Motor neuron (in vitro differentiated cells): Measurements from ENCODE around the gene PRKCE. TPM values are rescaled to one million over a fixed set of nuclear protein-coding genes. Genes with fewer than 3 reads are reported as not detected.

Source experiments
- ATAC-seq, 8 experiments: fragments of 200-7000 bp; cut with Tn5 transposase; replicated peaks in 6 of 8; 2 replicates each; pipeline ENCODE4 v1.8.0; 2021; ENCODE audit warnings: mild to moderate bottlenecking in 8 of 8, moderate library complexity in 8 of 8
- H3K27ac ChIP-seq, 2 donors: fragments of 250-450 bp; sonication (Bioruptor Pico); 2 replicates each; pipeline ENCODE4 v1.9.0; 2021; ENCODE audit warnings: antibody characterized with exemption in 2 of 2, mild to moderate bottlenecking in 2 of 2, moderate library complexity in 1 of 2
- H3K4me1 ChIP-seq, 2 donors: fragments of 250-450 bp; sonication (Bioruptor Pico); replicated peaks in 1 of 2; 2 replicates each; pipeline ENCODE4 v1.6.1; 2021; ENCODE audit warnings: antibody characterized with exemption in 2 of 2, mild to moderate bottlenecking in 2 of 2, moderate library complexity in 1 of 2
- H3K4me3 ChIP-seq, 5 donors: fragments of 250-450 bp; sonication (Bioruptor Pico); 2 replicates each; pipeline ENCODE4 v1.9.0; 2021; ENCODE audit warnings: antibody characterized with exemption in 5 of 5, mild to moderate bottlenecking in 5 of 5, moderate library complexity in 4 of 5
- WGBS, 10 experiments: fragments of 450-650 bp; shearing (Covaris generic); methylation state at CpG; one replicate each; pipeline ENCODE4 v1.0.0; 2022; 5-methylcytosine and 5-hydroxymethylcytosine counted together
- in situ Hi-C, 9 experiments: fragments of 400-800 bp; cut with MboI; loops; one replicate each; pipeline ENCODE4 v1.15.0; 2021; ENCODE audit warnings: low sequenced_read_pairs in 9 of 9, low pct_unique_long_range_greater_than_20kb in 2 of 9; ENCODE audit not compliant: unreplicated experiment in 9 of 9
- total RNA-seq, 8 experiments: library from RNA; unstranded; fragments of 300-600 nt; gene quantifications; 2 replicates each; pipeline versions ENCODE4 v1.2.3 to v1.2.4, GENCODE V29; 2022

PRKCE gene
- total RNA-seq, 8 experiments from 2014 or later = 7.3 to 23.0 (median 14.7) TPM

DNA sequence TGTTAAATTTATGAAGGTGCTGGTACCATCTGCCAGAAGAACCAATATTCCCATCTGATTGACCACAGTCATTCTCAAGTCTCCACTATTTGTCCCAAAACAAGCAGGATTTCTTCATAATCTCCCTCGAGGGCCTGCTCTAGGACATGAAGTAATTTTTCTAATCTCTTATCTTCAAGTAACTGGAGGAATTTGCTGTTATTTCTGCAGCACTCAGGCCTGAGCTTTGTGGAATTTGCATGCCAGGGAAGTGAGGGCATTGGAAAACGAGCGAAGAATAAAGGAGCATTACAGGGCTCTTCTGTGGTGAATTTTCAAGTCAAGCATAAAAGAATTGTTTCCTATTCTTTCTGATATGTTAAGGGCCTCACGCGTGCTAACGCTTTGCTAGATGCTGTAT, 484.5 kb downstream of the PRKCE start:
- peak in 4 of 8 experiments; percentile 21 to 52 (median 36) for ATAC-seq
- no peak overlapping the region for H3K27ac ChIP-seq
- 55 to 97% (median 78%) methylated on average over 2 to 6 of the region's 6 CpGs; no CpG with 5 or more reads in 2 of the 10 experiments for WGBS, 10 experiments
- in situ Hi-C loops = no loop called here
- no peak overlapping the region for H3K4me3 ChIP-seq
- peaks cover 0 to 4% of the 10 kb centered on the region in 2 donors for H3K4me1 ChIP-seq

DNA sequence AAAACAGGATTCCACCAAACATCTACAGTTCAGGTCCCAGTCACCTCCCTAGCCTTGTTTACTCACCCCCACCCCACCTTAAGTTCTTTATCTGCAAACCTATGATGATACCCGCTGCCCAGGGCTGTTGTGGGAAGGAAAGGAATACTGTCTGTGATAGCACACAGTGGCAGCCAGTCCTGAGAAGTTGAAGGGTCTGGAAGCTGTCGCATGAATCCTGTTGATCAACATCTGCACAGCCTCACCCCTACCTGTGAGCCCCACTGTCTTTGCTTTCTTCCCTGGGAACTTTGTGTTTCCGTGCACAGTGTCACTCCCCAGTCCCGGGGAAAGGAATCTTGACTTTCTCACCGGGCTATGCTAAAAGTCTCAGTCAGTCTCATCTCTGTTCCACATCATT, 485.0 kb downstream of the PRKCE start:
- ATAC-seq = no peak
- 83 to 100% (median 96%) methylated on average over 1 to 5 of the region's 5 CpGs; no CpG with 5 or more reads in 4 of the 10 experiments for WGBS, 10 experiments
- in situ Hi-C loops = no loop called here
- Histone ChIP-seq H3K4me1 (peaks cover 0 to 4% of the 10 kb centered on the region in 2 donors), H3K27ac (no peak overlapping the region), H3K4me3 (no peak overlapping the region)

DNA sequence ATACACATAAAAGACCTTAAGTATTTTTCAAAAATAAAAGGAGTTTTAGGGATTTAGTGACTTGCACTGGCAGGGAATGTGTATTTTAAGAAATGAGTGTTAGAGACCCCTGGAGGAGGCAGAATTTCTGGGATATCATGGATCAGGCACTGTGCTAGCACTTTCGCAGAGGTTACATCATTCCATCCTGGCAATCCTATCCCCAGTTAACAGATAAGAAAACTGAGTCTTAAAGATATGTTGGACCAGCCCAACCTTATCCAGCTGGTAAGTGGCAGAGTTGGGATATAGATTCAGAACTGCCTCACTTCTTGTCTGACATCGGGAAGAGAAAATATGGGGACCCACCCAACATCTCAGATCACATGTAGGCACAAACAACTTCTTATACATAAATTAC, 485.5 kb downstream of the PRKCE start:
- Histone ChIP-seq H3K4me1 (peaks cover 0 to 4% of the 10 kb centered on the region in 2 donors), H3K4me3 (no peak overlapping the region), H3K27ac (no peak overlapping the region)
- in situ Hi-C loops = no loop called here
- WGBS, 10 experiments = 58 to 100% (median 100%) methylated on average over 1 to 2 of the region's 2 CpGs; no CpG with 5 or more reads in 3 of the 10 experiments
- ATAC-seq = no peak

DNA sequence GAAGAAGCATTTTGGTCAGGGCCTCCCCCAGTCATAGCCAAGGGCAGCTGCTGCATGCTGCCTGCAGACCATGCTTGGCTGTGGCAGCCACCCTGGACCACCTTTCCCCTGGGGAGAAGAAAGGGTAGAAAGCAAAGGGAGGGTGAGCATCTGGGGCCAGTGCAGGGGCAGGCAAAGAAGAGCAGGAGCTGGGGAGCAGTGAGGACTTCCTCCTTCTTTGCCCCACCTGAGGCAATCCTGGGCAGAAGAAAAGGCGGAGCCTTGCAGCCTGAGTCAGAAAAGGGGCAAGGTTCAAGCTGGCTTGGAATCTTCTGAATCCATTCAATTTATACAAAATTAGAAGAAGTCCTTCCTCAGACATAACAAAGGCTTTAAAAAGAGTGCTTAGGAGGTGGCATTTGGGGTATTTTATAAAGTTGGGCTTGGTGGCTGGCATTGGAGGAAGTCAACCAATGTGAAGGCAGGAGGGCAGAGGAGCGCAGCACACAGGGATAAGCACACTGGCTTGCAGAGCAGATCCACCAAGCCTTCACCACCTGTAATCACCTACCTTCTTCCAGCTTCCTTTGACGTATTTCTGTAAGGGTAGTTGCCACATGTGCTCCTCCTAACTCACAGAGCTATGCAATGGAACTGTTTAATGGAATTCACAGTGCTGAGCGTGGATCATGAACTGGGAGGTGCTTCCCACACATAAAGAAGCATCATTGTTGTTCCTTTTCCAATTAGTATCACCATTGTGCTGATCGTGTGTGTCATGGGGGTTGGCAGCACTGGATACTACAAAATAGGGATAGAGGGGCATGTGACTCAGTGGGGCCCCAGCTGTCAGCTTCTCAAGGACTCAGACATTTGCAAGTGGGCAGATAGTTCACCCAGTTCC, 491.3 kb downstream of the PRKCE start:
- H3K4me3 ChIP-seq = no peak overlapping the region
- no peaks in the 10 kb centered on the region for H3K4me1 ChIP-seq
- 43 to 94% (median 70%) methylated on average over 2 to 5 of the region's 5 CpGs; no CpG with 5 or more reads in 3 of the 10 experiments for WGBS, 10 experiments
- in situ Hi-C loops = no loop called here
- peak in 3 of 8 experiments; percentile 40 to 63 (median 47) for ATAC-seq
- H3K27ac ChIP-seq = no peak overlapping the region

DNA sequence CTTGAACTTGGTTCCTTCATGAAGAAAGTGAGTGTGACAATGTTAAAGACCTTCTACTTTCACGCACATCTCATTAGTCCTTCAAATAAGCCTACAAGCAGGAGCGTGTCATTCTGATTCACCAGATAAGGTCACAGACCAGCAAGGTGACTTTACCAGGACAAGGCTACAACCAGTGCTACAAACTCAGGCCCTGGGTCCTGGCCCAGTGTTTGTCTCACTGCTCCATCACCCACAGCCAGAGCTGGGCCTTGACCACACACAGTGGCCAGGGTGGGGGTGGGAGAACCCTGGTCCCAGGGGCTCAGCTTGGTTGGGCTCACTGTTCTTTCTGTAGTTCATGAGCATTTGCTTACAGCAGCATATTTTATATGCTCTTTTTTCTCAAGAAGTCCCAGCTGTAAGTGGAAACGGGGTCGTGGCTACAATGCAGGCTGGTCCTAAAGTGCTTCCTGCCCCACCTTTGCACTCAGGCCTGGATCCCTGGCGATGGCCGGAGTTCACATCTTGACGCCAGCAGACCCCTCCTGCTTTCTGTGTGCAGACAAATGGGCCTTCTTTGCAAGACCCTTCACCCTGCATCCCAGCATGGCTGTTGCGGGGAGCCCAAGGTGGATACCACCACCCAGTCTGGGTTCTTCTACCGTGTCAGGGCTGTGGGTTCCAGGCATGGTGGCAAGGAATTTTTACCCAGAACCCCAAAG, 492.1 kb downstream of the PRKCE start:
- ATAC-seq = no peak
- in situ Hi-C loops = no loop called here
- no peak overlapping the region for H3K4me3 ChIP-seq
- H3K27ac ChIP-seq = no peak overlapping the region
- WGBS, 10 experiments = 83 to 100% (median 100%) methylated on average over 1 to 8 of the region's 9 CpGs; no CpG with 5 or more reads in 4 of the 10 experiments
- no peaks in the 10 kb centered on the region for H3K4me1 ChIP-seq

DNA sequence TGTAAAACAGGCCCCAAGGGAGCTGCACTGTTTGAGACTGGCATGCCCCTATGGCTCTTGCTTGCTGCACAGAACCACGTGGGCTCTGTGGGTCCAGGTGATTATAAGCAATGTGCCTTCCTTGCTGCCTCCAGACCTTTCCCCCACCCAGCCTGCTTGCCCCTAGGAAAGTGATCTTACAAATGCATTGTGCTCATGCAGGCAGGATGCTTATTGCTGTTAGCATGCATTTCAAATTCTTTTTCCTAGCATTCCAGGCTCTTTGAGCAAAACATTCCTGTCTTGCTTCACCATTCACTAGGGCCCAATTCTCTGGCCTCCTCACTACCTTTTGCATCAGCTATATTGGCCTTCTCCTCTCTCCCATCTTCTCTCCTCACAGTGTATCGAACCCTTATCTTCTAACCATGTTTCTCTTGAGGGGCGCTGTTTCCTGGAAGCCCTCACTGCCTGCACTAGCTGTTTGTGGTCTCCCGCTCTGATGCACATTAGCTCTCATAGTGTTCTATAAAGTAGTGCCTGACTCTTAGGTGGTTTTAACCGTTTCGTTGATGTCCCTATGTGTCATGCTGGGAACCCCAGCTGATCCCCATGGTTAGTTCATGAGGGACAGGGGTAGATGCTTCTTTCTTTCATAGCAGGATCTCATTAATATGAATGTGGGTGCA, 492.8 kb downstream of the PRKCE start:
- Histone ChIP-seq H3K4me1 (no peaks in the 10 kb centered on the region), H3K27ac (no peak overlapping the region), H3K4me3 (no peak overlapping the region)
- in situ Hi-C loops = no loop called here
- no peak for ATAC-seq
- WGBS, 10 experiments = 76 to 100% (median 89%) methylated on average over 1 to 5 of the region's 6 CpGs; no CpG with 5 or more reads in 3 of the 10 experiments

DNA sequence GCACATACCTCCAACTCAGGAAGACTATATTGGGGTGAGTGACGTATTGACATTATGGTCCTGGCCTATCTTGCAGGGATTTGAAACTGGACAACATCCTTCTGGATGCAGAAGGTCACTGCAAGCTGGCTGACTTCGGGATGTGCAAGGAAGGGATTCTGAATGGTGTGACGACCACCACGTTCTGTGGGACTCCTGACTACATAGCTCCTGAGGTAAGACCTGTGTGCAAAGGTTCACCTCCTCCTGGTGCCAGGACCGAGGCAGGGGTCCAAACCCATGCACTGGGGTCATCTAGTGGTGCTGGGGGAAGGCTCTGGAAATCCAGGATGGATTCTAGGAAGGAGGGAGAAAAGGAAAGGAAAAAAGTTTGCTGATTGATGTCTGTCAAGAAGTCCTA, 493.5 kb downstream of the PRKCE start:
- in situ Hi-C loops = no loop called here
- 80 to 100% (median 86%) methylated on average over 1 to 5 of the region's 5 CpGs; no CpG with 5 or more reads in 4 of the 10 experiments for whole genome bisulfite sequencing, 10 experiments
- Histone ChIP-seq H3K27ac (no peak overlapping the region), H3K4me3 (no peak overlapping the region), H3K4me1 (no peaks in the 10 kb centered on the region)
- ATAC-seq = no peak

DNA sequence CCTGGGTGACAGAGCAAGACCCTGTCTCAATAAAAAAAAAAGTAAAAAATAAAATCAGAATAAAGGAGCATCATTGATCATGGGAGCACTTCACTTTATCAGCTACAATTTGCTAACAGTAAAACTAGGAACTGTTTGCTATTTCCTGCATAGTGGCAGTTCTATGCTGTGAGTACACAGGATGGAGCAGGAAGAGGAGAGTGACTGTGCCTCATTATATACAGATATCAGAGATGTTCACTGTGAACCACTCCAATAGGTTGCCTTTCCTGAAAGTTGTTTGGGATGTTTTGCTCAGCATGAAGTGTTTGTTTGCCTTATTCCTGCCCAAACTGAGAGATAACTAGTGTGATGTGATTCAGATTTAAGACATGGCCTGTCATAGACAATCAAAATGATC, 494.4 kb downstream of the PRKCE start:
- ATAC-seq = no peak
- in situ Hi-C loops = no loop called here
- H3K4me3 ChIP-seq = no peak overlapping the region
- H3K4me1 ChIP-seq = no peaks in the 10 kb centered on the region
- no peak overlapping the region for H3K27ac ChIP-seq

DNA sequence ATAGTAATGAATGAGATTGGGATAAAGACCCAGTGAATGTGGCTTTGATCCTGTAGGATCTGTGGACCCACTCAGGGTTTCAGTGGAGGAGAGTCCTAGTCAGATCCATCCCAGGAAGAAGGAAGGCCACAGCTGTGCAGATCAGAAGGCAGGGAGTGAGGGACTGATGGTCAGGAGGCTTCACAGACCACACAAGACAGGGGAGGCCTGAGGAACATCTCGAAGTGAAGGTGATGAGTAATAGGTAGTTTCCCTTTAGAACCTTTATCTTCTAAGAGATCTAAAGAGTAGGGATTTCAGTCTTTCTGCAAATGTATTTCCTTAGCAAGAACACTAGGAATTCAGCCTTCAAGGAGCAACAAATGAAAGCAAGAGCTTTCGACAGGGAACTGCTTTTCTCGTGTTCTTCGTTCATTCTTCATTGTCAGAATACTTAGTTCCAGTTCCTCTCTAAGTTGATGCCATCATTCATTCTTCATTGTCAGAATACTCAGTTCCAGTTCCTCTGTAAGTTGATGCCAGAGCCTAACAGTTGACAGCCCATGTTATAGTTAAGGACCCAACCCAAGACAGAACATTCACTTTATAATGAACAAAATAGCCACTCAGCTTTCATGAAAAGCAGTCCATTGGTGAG, 495.5 kb downstream of the PRKCE start:
- no peak overlapping the region for H3K4me3 ChIP-seq
- 81 to 100% (median 92%) methylated on average over 1 to 4 of the region's 4 CpGs; no CpG with 5 or more reads in 1 of the 10 experiments for WGBS, 10 experiments
- H3K27ac ChIP-seq = no peak overlapping the region
- in situ Hi-C loops = no loop called here
- no peaks in the 10 kb centered on the region for H3K4me1 ChIP-seq
- no peak for ATAC-seq

DNA sequence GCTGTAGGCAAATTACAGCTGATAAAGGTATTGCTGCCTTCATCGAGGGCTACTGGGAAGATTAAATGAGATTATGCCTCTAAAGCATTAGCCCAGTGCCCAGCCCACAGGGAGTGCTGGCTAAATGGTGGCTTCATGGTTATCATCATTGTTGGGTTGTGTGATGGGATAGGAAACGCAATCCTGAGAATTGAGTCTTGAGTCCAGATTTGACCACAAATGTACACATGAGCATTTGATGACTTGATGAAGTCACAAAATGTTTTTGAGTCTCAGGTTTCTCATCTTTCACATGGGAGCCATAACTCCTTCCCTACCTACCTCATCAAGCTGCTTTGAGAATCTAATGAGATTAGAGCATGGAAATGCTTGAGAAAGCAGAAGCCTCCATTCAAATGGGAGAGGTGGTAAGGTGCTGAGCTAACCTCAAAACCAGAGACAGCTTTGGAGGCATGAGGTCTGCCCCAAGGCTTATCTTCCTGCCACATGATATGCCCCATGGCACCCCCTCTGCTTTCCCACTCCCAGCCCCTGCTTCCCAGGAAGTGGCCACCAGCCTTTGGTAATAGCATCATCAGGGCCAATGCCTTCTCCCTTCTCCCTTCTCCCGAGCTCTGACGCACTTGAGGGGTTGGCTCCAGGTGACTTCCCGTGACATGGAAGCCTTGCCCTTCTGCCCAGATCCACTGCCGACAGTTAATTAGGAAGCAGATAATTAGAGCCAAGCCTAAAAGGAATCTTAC, 496.3 kb downstream of the PRKCE start:
- in situ Hi-C loops = no loop called here
- Histone ChIP-seq H3K27ac (no peak overlapping the region), H3K4me1 (no peaks in the 10 kb centered on the region), H3K4me3 (no peak overlapping the region)
- 80 to 100% (median 96%) methylated on average over 1 to 4 of the region's 6 CpGs; no CpG with 5 or more reads in 2 of the 10 experiments for WGBS, 10 experiments
- ATAC-seq = no peak

DNA sequence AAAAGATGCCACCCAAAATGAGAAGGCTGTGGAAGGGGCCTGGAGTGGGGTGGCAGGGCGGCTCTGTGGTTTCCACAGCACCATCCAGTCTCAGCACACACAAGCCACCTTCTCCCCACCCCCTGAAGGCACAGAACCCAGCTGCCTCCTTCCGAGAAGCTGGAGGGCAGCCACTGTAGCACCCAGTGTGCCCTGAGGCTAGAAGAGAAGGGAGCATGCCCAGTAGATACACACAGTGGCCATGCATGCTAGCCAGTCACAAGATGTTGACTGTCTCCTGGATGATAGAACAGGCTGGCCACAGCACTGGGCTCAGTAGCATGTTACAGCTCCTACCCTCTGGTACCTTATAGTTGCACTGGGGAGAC, 496.9 kb downstream of the PRKCE start:
- in situ Hi-C loops = no loop called here
- 89 to 100% (median 100%) methylated on average over 1 of the region's 2 CpGs; no CpG with 5 or more reads in 5 of the 10 experiments for WGBS, 10 experiments
- no peak for ATAC-seq
- H3K27ac ChIP-seq = no peak overlapping the region
- H3K4me3 ChIP-seq = no peak overlapping the region
- no peaks in the 10 kb centered on the region for H3K4me1 ChIP-seq

DNA sequence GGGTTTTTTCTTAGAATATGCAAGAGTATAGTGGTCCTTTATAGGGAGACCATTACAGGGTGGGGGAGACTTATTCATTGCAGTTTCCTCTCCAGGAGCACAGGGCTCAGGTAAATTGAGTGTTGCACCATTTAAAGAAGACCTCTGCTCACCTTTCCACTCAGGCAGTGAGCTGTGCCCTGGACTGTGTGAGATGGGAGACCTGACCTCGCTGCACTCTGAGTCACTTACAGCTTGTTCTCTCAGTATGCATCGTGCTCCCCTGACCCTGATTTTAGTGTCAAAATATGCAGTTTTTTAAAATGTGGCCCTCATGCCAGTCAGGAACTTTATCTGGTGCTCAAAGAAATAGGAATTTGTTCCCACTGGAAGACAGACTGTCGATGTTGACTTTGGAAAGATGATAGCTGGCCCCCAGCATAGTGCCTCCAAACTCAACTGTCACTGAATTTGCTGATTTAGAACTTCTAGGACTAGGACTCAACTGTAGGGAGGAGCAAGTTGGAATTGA, 499.0 kb downstream of the PRKCE start:
- Histone ChIP-seq H3K27ac (peak overlapping the region in 1 of 2 donors; percentile 71), H3K4me3 (no peak overlapping the region), H3K4me1 (no peaks in the 10 kb centered on the region)
- 50 to 100% (median 80%) methylated on average over 1 to 3 of the region's 3 CpGs; no CpG with 5 or more reads in 1 of the 10 experiments for WGBS, 10 experiments
- ATAC-seq = no peak
- in situ Hi-C loops = no loop called here
